Stimulated activated naive CD8-positive, alpha-beta T cell treated with anti-CD3 and anti-CD28 coated beads, Interleukin-15, Interleukin-2, amounts not matched to agents 100 ng/mL and 50 ng/mL, for 24 hours (primary cell): ENCODE data around the gene TCF12.

ENCODE experiments used
- H3K27ac Mint-ChIP-seq: one replicate; pipeline ENCODE4 v1.8.0; 2021; ENCODE audit warnings: mild to moderate bottlenecking, mixed read lengths
- H3K27me3 Mint-ChIP-seq: one replicate; pipeline ENCODE4 v1.8.0; 2021; ENCODE audit warnings: mixed read lengths
- H3K36me3 Mint-ChIP-seq: one replicate; pipeline ENCODE4 v1.8.0; 2021; ENCODE audit warnings: low read depth, mixed read lengths
- H3K4me1 Mint-ChIP-seq: one replicate; pipeline ENCODE4 v1.8.0; 2021; ENCODE audit warnings: low read depth, mixed read lengths
- H3K4me3 Mint-ChIP-seq: one replicate; pipeline ENCODE4 v1.8.0; 2021; ENCODE audit warnings: mild to moderate bottlenecking, mixed read lengths
- H3K9me3 Mint-ChIP-seq: one replicate; pipeline ENCODE4 v1.8.0; 2021; ENCODE audit warnings: mixed read lengths

The TCF12 gene

GRCh38 chr15:57184502-57184901 is 266.1 kb downstream of the TCF12 start:
- peaks cover 7% of the 10 kb centered on the region for H3K9me3 Mint-ChIP-seq
- H3K36me3 Mint-ChIP-seq, result peaks cover 37% of the 10 kb centered on the region
- H3K27me3 Mint-ChIP-seq, result no peaks in the 10 kb centered on the region
- no peak overlapping the region for H3K4me3 Mint-ChIP-seq
- no peak overlapping the region for H3K27ac Mint-ChIP-seq
- no peaks in the 10 kb centered on the region for H3K4me1 Mint-ChIP-seq

DNA sequence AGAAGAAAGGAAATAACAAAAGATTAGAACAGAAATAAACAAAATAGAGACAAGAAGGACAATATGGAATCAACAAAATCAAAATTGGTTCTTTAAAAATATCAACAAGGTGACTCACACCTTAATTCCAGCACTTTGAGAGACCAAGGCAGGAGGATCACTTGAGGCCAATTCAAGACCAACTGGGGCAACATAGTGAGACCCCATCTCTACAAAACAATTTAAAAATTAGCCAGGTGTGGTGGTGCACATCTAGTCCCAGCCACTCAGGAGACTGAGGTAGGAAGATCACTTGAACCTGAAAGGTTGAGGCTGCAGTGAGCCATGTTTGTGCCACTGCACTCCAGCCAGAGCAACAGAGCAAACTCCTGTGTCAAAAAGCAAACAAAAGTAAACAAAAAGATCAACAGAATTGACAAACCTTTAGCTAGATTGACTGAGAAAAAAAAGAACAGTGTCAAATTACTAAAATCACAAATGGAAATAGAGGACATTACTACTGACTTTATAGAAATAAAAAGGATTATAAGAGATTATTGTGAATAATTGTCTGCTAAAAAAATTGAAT is 267.1 kb downstream of the TCF12 start:
- no peak overlapping the region for H3K27ac Mint-ChIP-seq
- peaks cover 6% of the 10 kb centered on the region for H3K4me1 Mint-ChIP-seq
- peaks cover 33% of the 10 kb centered on the region for H3K36me3 Mint-ChIP-seq
- no peaks in the 10 kb centered on the region for H3K27me3 Mint-ChIP-seq
- H3K9me3 Mint-ChIP-seq, result peaks cover 7% of the 10 kb centered on the region
- no peak overlapping the region for H3K4me3 Mint-ChIP-seq

- peaks cover 7% of the 10 kb centered on the region for H3K9me3 Mint-ChIP-seq
- H3K4me1 Mint-ChIP-seq, result peaks cover 6% of the 10 kb centered on the region
- H3K27me3 Mint-ChIP-seq, result no peaks in the 10 kb centered on the region
- H3K36me3 Mint-ChIP-seq, result peaks cover 57% of the 10 kb centered on the region
- no peak overlapping the region for H3K4me3 Mint-ChIP-seq
- no peak overlapping the region for H3K27ac Mint-ChIP-seq
Measured at GRCh38 chr15:57189466-57189865, 271.0 kb downstream of the TCF12 start.

DNA sequence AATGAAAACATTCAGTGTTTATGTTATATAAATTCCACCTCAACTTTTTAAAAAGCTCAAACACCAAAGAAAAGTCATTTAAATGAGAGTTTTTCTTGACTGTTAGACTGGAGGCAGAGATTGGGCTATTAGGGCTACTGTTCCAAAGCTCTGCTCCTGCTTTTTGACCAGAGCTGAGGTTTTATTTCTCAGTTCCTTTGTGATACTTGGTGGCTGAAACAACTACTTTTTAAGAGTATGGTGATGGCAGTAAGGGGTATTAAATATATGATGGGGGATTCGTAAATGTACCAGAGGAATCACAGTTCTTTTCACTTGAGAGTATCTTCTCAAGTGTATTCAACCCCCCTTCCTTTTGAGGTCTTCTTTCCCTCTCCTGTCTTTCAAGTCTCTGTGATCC is 271.8 kb downstream of the TCF12 start:
- Mint-ChIP-seq H3K27ac (no peak overlapping the region), H3K27me3 (no peaks in the 10 kb centered on the region), H3K36me3 (peaks cover 52% of the 10 kb centered on the region), H3K4me3 (no peak overlapping the region), H3K4me1 (peaks cover 6% of the 10 kb centered on the region), H3K9me3 (peaks cover 5% of the 10 kb centered on the region)

DNA sequence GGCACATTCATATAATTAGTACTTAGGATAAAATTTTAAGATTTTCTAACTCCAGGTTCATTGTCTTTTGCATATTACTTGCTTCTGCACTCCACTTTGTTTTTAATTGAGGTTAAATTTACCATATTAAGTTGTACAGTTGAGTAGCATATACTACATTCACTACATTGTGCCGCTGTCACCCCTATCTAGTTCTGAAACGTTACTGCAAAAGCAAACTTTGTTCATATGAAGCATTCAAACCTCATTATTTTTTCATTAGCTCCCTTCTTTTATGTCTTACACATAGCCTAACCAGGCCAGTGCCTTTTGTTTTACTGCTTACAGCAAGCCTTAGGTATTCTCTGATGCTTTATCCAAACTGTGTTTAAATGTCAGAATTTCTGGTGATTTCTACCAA is 274.7 kb downstream of the TCF12 start:
- Mint-ChIP-seq H3K9me3 (no peaks in the 10 kb centered on the region), H3K27me3 (no peaks in the 10 kb centered on the region), H3K27ac (no peak overlapping the region), H3K36me3 (peaks cover 42% of the 10 kb centered on the region), H3K4me1 (peaks cover 6% of the 10 kb centered on the region), H3K4me3 (no peak overlapping the region)

GRCh38 chr15:57195326-57195725 is 276.9 kb downstream of the TCF12 start:
- Mint-ChIP-seq H3K9me3 (no peaks in the 10 kb centered on the region), H3K27ac (no peak overlapping the region), H3K36me3 (peaks cover 42% of the 10 kb centered on the region), H3K27me3 (no peaks in the 10 kb centered on the region), H3K4me3 (no peak overlapping the region), H3K4me1 (no peaks in the 10 kb centered on the region)

DNA sequence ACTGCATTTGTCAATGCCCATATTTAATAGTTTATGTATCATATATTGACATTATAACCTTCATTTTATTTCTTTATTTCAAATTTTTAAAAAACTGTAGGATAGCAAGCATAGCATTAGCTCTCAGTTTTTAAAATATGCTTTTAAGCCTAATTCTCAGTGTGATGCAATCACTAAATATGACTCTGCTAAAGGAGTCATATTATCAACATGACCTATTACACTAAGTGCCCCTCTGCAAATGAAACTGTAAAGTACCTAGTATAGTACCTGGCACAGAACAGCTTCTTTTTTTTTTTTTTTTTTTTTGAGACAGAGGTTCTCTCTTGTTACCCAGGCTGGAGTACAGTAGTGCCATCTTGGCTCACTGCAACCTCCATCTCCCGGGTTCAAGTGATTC is 278.4 kb downstream of the TCF12 start:
- no peaks in the 10 kb centered on the region for H3K4me1 Mint-ChIP-seq
- no peaks in the 10 kb centered on the region for H3K27me3 Mint-ChIP-seq
- H3K36me3 Mint-ChIP-seq, result peaks cover 39% of the 10 kb centered on the region
- no peaks in the 10 kb centered on the region for H3K9me3 Mint-ChIP-seq
- H3K4me3 Mint-ChIP-seq, result no peak overlapping the region
- no peak overlapping the region for H3K27ac Mint-ChIP-seq

- peaks cover 36% of the 10 kb centered on the region for H3K36me3 Mint-ChIP-seq
Measured at GRCh38 chr15:57198131-57198530, 279.7 kb downstream of the TCF12 start.

GRCh38 chr15:57198654-57199291 is 280.3 kb downstream of the TCF12 start:
- H3K9me3 Mint-ChIP-seq, result no peaks in the 10 kb centered on the region
- peaks cover 37% of the 10 kb centered on the region for H3K36me3 Mint-ChIP-seq
- no peaks in the 10 kb centered on the region for H3K4me1 Mint-ChIP-seq
- H3K27me3 Mint-ChIP-seq, result no peaks in the 10 kb centered on the region
- no peak overlapping the region for H3K27ac Mint-ChIP-seq
- no peak overlapping the region for H3K4me3 Mint-ChIP-seq

More at GRCh38 chr15:57198131-57198530, 279.7 kb downstream of the TCF12 start:
- Mint-ChIP-seq H3K4me3 (no peak overlapping the region), H3K27ac (no peak overlapping the region), H3K9me3 (no peaks in the 10 kb centered on the region), H3K4me1 (no peaks in the 10 kb centered on the region), H3K27me3 (no peaks in the 10 kb centered on the region)

GRCh38 chr15:57201578-57201977 is 283.1 kb downstream of the TCF12 start:
- Mint-ChIP-seq H3K27me3 (no peaks in the 10 kb centered on the region), H3K9me3 (no peaks in the 10 kb centered on the region), H3K4me1 (no peaks in the 10 kb centered on the region), H3K27ac (no peak overlapping the region), H3K4me3 (no peak overlapping the region), H3K36me3 (peaks cover 32% of the 10 kb centered on the region)

DNA sequence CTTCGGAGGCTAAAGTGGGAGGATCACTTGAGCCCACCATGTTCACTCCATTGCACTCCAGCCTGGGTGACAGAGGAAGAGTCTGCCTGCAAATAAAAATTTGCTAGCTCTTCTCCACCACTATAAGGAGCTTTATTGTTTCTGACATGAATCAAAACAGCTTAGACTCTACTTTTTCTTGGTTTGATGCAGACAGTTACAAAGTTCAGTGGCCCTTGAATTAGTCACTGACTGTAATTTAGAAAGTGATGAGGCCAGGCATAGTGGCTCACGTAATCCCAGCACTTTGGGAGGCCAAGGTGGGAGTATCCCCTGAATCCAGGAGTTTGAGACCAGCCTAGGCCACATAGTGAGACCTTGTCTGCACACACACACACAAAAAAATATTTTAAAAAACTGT is 285.5 kb downstream of the TCF12 start:
- H3K4me3 Mint-ChIP-seq, result no peak overlapping the region
- H3K9me3 Mint-ChIP-seq, result no peaks in the 10 kb centered on the region
- peaks cover 22% of the 10 kb centered on the region for H3K36me3 Mint-ChIP-seq
- no peak overlapping the region for H3K27ac Mint-ChIP-seq
- H3K27me3 Mint-ChIP-seq, result no peaks in the 10 kb centered on the region
- no peaks in the 10 kb centered on the region for H3K4me1 Mint-ChIP-seq

- no peaks in the 10 kb centered on the region for H3K27me3 Mint-ChIP-seq
- no peak overlapping the region for H3K27ac Mint-ChIP-seq
- peaks cover 22% of the 10 kb centered on the region for H3K36me3 Mint-ChIP-seq
- H3K4me3 Mint-ChIP-seq, result no peak overlapping the region
- no peaks in the 10 kb centered on the region for H3K4me1 Mint-ChIP-seq
- H3K9me3 Mint-ChIP-seq, result no peaks in the 10 kb centered on the region
Measured at GRCh38 chr15:57205027-57205855, 286.8 kb downstream of the TCF12 start.

DNA sequence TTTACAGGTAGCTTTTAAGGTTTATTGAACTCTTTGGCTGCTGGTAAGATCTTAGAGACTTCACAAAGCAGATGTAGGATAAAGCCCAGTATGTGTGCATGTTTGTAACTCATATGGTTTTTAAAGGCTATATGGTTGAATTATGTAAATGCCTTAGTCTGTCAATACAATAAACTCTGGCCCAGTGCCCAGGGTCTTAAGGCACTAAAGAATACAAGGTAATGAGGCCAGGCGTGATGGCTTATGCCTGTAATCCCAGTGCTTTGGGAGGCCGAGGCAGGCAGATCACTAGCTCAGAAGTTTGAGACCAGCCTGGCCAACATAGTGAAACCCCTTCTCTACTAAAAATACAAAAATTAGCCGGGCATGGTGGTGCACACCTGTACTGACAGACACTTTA is 287.6 kb downstream of the TCF12 start:
- no peak overlapping the region for H3K27ac Mint-ChIP-seq
- H3K4me3 Mint-ChIP-seq, result no peak overlapping the region
- H3K9me3 Mint-ChIP-seq, result no peaks in the 10 kb centered on the region
- H3K36me3 Mint-ChIP-seq, result peaks cover 22% of the 10 kb centered on the region
- H3K4me1 Mint-ChIP-seq, result no peaks in the 10 kb centered on the region
- H3K27me3 Mint-ChIP-seq, result no peaks in the 10 kb centered on the region

GRCh38 chr15:57213862-57214261 is 295.4 kb downstream of the TCF12 start:
- no peak overlapping the region for H3K4me3 Mint-ChIP-seq
- no peaks in the 10 kb centered on the region for H3K9me3 Mint-ChIP-seq
- no peaks in the 10 kb centered on the region for H3K27me3 Mint-ChIP-seq
- H3K27ac Mint-ChIP-seq, result no peak overlapping the region
- no peaks in the 10 kb centered on the region for H3K36me3 Mint-ChIP-seq
- peaks cover 33% of the 10 kb centered on the region for H3K4me1 Mint-ChIP-seq

GRCh38 chr15:57215326-57215725 is 296.9 kb downstream of the TCF12 start:
- no peak overlapping the region for H3K4me3 Mint-ChIP-seq
- no peaks in the 10 kb centered on the region for H3K36me3 Mint-ChIP-seq
- no peak overlapping the region for H3K27ac Mint-ChIP-seq
- peaks cover 42% of the 10 kb centered on the region for H3K4me1 Mint-ChIP-seq
- H3K9me3 Mint-ChIP-seq, result no peaks in the 10 kb centered on the region
- H3K27me3 Mint-ChIP-seq, result no peaks in the 10 kb centered on the region
